ENCODE results near the gene SH3RF2. TPM values are rescaled to one million over a fixed set of nuclear protein-coding genes. Genes with fewer than 3 reads are reported as not detected.

Gene SH3RF2
- total and polyA plus RNA-seq, 9 donors, result 0.30 to 6.5 (median 0.81) TPM

- intact Hi-C loops (cut with DNase I), result no loop called here
- 62 to 67% (median 66%) methylated on average over 2 of the region's 2 CpGs for WGBS, 3 donors
Observed at GRCh38 chr5:145931718-145932117, 4.7 kb upstream of the SH3RF2 start.

GRCh38 chr5:145934276-145934675, 2.1 kb upstream of the SH3RF2 start:
- H3K27me3 ChIP-seq, result no peaks in the 10 kb centered on the region
- H3K9me3 ChIP-seq, result no peaks in the 10 kb centered on the region
- DNase-seq, result no peak
- TF ChIP-seq CTCF (IDR thresholded peaks at IDR 0.05) (no peak), POLR2A (IDR thresholded peaks at IDR 0.05) (no peak), EP300 (IDR thresholded peaks at IDR 0.05) (no peak)
- peaks cover 2% of the 10 kb centered on the region for H3K4me1 ChIP-seq (ENCODE audit: insufficient read depth)
- H3K27ac ChIP-seq, result no peak overlapping the region
- WGBS, 3 donors, result 49 to 64% (median 50%) methylated on average over 5 of the region's 5 CpGs
- H3K36me3 ChIP-seq, result no peaks in the 10 kb centered on the region
- no peak overlapping the region for H3K4me3 ChIP-seq
- intact Hi-C loops (cut with DNase I), result no loop called here

More at GRCh38 chr5:145931718-145932117, 4.7 kb upstream of the SH3RF2 start:
- DNase-seq, result no peak
- no peaks in the 10 kb centered on the region for H3K9me3 ChIP-seq
- no peak for TF ChIP-seq EP300 (IDR thresholded peaks at IDR 0.05)
- TF ChIP-seq POLR2A (IDR thresholded peaks at IDR 0.05), result no peak
- no peak for TF ChIP-seq CTCF (IDR thresholded peaks at IDR 0.05)
- peaks cover 2% of the 10 kb centered on the region for H3K4me1 ChIP-seq (ENCODE audit: insufficient read depth)
- no peak overlapping the region for H3K27ac ChIP-seq
- H3K27me3 ChIP-seq, result no peaks in the 10 kb centered on the region
- no peak overlapping the region for H3K4me3 ChIP-seq
- no peaks in the 10 kb centered on the region for H3K36me3 ChIP-seq

GRCh38 chr5:145937432-145938250, 1.3 kb downstream of the SH3RF2 start:
- WGBS, 3 donors, result 78 to 82% (median 80%) methylated on average over 23 of the region's 23 CpGs
- no peak for DNase-seq
- Histone ChIP-seq H3K4me1 (ENCODE audit: insufficient read depth) (peaks cover 2% of the 10 kb centered on the region), H3K27ac (no peak overlapping the region), H3K4me3 (no peak overlapping the region), H3K9me3 (no peaks in the 10 kb centered on the region), H3K27me3 (no peaks in the 10 kb centered on the region), H3K36me3 (no peaks in the 10 kb centered on the region)
- TF ChIP-seq CTCF (IDR thresholded peaks at IDR 0.05) (no peak), EP300 (IDR thresholded peaks at IDR 0.05) (no peak), POLR2A (IDR thresholded peaks at IDR 0.05) (no peak)
- intact Hi-C loops (cut with DNase I), result no loop called here

GRCh38 chr5:145938776-145939539, 2.6 kb downstream of the SH3RF2 start:
- no peaks in the 10 kb centered on the region for H3K9me3 ChIP-seq
- intact Hi-C loops (cut with DNase I), result no loop called here
- peaks cover 2% of the 10 kb centered on the region for H3K4me1 ChIP-seq (ENCODE audit: insufficient read depth)
- H3K27me3 ChIP-seq, result no peaks in the 10 kb centered on the region
- WGBS, 3 donors, result 12 to 21% (median 13%) methylated on average over 11 of the region's 11 CpGs
- no peak for DNase-seq
- H3K27ac ChIP-seq, result no peak overlapping the region
- no peaks in the 10 kb centered on the region for H3K36me3 ChIP-seq
- H3K4me3 ChIP-seq, result no peak overlapping the region
- TF ChIP-seq POLR2A (IDR thresholded peaks at IDR 0.05), result no peak
- no peak for TF ChIP-seq CTCF (IDR thresholded peaks at IDR 0.05)
- TF ChIP-seq EP300 (IDR thresholded peaks at IDR 0.05), result no peak

Data from ovary (tissue), 9 donors.